Measurements from ENCODE around the gene ARG1.

GRCh38 chr6:131523988-131524673 is 48.9 kb upstream of the ARG1 start:
- TF ChIP-seq CTCF (IDR thresholded peaks at IDR 0.05) (no peak), EP300 (IDR thresholded peaks at IDR 0.05) (no peak), POLR2A (IDR thresholded peaks at IDR 0.05) (no peak)

Data from tibial nerve (tissue), 4 donors.